Head of caudate nucleus (tissue), 42 donors: ENCODE measurements around the gene ACTMAP.

Experiments used
- DNase-seq, 42 donors: peaks; one replicate each; pipeline versions ENCODE4 v3.0.0 to v3.0.0-alpha.2; 2020 to 2021; ENCODE audit warnings: mixed read lengths in 7 of 42
- intact Hi-C: fragments of 100-400 bp; cut with DNase I; formaldehyde crosslinking; loops from one replicate; pipeline ENCODE4 v1.15.0; 2022

ACTMAP gene

DNA sequence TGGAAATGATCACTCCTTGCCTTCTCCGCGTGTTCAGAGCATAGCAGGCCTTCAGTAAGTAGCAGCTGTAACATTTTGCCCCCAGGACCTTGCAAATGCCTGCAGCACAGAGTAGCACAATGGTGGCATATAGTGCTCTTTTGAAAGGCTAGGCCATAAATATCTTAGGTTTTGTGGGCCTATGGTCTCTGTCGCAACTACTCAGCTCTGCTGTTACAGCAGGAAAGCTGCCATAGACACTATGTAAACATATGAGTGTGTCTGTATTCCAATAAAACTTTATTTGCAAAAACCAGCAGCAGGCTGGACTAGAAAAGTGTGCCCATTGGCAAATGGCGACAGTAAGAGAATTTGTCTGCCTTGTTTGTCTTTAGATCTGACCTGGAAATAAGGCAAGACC lies 24.0 kb downstream of the ACTMAP start:
- no peak for DNase-seq
- intact Hi-C loops: no loop called here

GRCh38 chr19:40724855-40725254 lies 25.4 kb downstream of the ACTMAP start:
- intact Hi-C loops: no loop called here
- no peak for DNase-seq

GRCh38 chr19:40724315-40724714 lies 26.0 kb downstream of the ACTMAP start:
- DNase-seq: no peak
- intact Hi-C loops: no loop called here

DNA sequence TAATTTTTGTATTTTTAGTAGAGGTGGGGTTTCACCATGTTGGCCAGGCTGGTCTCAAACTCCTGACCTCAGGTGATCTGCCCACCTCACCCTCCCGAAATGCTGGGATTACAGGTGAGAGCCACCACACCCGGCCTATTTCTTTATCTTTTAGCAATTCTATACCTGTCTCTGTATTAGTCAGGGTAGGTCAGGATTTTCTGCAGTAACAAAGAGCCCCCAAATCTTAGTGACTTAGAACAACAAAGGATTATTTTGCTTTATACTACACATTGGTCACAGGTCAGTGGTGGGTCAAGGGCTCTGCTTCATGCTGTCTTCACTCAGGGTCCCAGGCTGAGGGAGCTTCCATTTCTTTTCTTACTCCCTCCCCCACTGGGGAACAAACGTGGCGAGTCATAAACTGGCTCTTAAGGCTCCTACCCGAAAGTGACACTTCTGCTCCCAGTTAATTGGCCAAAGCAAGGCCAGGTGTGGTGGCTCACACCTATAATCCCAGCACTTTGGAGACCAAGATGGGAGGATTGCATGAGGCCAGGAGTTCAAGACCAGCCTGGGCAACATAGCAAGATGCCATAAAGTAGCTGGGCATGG lies 26.5 kb downstream of the ACTMAP start:
- intact Hi-C loops: no loop called here
- no peak for DNase-seq

DNA sequence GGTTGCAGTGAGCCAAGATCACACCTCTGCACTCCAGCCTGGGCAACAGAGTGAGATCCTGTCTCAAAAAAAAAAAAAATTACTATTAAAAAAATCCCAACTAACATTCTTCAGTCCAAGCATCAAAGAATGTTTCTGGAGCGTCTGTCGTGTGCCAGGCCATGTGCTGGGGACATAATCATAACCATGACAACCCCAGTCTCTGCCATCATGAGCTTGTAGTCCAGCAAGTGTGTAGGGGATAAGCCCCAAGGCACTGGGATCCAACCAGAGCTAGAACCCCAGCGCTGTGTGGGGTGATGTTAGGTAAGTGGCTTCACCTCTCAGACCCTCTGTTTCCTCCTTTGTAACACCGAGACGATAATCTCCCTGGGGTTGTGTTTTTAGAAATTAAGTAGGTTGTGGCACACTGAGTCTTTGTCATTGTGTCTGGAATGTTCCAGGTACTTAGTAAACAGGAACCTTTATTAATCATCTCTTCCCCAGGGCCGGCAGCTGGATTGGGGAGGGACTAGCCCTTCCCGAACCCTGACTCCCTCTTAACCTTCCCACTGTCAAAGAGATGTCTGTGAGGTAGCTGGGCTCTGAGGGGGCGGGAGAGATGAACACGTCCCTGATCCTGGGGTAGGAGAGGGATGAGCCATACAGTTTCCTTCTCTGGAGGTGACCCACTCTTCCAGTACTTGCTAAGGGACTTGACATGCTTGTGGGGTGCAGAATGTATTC lies 28.2 kb downstream of the ACTMAP start:
- intact Hi-C loops: no loop called here

GRCh38 chr19:40721140-40721486 lies 29.2 kb downstream of the ACTMAP start:
- DNase-seq: no peak
- intact Hi-C loops: no loop called here

More for the DNA sequence above, 28.2 kb downstream of the ACTMAP start:
- peak in 5 of 42 donors; percentile 22 to 48 (median 32) for DNase-seq

DNA sequence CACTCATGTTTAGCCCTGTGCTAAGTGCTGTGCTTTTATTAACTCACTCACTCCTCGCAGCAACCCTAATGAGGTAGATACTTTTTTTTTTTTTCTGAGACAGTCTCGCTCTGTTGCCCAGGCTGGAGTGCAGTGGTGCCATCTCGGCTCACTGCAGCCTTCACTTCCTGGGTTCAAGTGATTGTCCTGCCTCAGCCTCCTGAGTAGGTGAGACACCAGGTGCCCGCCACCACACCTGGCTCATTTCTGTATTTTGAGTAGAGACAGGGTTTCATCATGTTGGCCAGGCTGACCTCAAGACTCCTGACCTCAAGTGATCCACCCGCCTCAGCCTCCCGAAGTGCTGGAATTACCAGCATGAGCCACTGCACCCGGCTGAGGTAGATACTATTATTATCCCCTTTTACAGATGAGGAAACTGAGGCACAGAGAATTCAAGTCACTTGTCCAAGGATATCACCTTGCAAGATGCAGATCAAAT lies 30.8 kb downstream of the ACTMAP start:
- no peak for DNase-seq
- intact Hi-C loops: no loop called here

DNA sequence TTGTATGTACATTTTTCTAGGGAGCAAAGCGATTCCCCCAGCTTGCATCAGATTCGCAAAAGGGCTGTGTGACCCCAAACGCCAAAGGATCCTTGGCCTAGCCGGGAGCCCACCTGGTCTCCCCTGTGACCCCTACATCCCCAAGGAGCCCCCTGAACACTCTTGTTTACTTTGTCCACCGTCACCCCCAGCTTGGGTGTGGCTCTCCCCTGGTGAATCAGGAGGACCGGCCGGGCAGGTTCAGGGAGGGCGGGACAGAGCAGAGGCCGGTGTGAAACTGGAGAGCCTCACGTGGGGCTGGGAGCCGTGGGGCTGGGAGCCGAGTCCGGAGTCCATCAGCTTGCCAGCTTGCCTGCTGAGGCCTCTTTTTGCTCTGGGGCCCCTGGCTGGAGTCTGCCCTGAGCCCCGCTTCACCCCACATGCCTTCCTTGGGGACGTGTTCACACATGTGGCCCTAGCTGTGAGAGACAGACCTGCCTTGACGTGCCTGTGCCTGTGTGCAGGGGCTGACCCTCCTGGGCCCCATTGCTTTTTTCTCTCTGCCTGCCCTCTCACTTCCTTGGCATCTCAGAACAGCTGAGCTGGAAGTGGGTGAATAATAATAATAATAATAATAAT lies 31.4 kb downstream of the ACTMAP start:
- intact Hi-C loops: no loop called here
- peak in 22 of 42 donors; percentile 9 to 59 (median 34) for DNase-seq

DNA sequence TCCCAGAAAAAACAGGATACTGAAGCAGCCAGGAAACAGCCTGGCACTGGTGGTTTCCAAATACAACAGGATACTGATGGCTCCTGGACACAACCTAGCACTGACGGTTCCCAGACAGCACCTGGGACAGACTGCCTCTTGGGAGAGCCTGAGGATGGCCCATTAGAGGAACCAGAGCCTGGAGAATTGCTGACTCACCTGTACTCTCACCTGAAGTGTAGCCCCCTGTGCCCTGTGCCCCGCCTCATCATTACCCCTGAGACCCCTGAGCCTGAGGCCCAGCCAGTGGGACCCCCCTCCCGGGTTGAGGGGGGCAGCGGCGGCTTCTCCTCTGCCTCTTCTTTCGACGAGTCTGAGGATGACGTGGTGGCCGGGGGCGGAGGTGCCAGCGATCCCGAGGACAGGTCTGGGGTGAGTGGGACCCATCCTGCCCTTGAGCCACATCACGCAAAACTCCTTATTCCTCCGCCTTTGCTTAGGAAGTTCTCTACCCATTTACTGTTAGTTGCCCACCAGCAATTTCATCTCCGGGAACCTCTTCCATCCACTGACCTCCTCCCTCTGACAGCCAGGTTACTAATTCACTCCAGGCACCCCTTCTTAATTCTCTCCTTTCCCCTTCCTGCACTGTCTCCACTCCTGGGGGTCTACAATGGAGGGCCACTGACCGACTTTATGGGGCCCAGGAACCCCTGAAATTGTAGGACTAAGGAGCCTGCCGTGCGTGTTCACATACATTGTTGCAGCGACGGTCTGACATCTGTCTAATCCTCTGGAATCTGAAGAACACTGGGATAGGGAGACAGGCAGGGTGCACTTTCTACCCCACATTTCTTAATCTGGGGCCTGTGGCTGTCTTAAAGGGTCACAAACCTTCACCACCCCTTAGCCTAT lies 32.1 kb downstream of the ACTMAP start:
- intact Hi-C loops: loop anchor here (2.0 kb wide), 1 partner anchor 89 kb away; no protein-coding TSS in a partner anchor
- peak in 9 of 42 donors; percentile 20 to 52 (median 35) for DNase-seq

GRCh38 chr19:40717325-40717879 lies 32.9 kb downstream of the ACTMAP start:
- peak in 10 of 42 donors; percentile 12 to 54 (median 22) for DNase-seq
- intact Hi-C loops: loop anchor here (2.0 kb wide), 1 partner anchor 89 kb away; no protein-coding TSS in a partner anchor

DNA sequence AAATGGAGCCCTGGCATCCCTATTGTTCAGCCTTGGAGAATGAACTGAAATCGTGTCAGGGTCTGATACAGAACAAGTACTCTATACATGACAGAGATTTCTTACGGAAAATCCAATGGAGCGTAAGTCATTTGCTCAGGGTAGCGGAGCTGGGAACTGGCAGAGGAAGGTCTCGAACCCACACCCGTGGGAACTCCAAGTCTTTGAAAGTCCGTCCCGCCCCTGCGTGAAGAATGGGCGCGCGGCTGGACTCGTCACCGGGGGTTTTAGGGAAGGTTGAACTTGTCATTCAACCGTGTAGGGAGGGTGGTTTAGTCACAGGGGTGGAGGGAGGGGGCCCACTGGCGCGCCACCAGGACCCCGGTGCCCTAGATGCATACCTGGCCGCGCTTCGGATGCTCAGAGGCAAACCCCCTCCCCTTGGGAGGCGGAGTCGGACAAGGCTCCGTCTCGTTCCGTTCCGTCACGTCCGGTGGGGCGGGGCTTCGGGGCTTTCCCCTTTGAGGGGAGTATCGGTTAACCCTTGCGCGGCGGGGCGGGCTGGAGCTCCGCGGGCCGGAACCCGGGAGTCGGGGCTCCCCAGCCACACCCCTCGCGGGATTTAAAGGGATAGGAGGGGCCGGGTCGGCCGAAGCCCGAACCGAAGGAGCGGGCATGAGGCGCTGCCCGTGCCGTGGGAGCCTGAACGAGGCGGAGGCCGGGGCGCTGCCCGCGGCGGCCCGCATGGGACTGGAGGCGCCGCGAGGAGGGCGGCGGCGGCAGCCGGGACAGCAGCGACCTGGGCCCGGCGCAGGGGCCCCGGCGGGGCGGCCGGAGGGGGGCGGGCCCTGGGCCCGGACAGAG lies 33.6 kb downstream of the ACTMAP start, which contains the start of the genes COQ8B and ITPKC:
TSS of gene COQ8B (minus strand) at position 405 of the 843 bp plus-strand sequence. CDS start 2,254 bp downstream, outside the sequence.
TSS of gene ITPKC (plus strand) at position 631 of the 843 bp plus-strand sequence. CDS start at position 655, 24 bp downstream.
- intact Hi-C loops: loop anchor here (2.0 kb wide), 1 partner anchor 90 kb away; no protein-coding TSS in a partner anchor
- peak; percentile 99 to 100 (median 100) for DNase-seq

- peak in 17 of 42 donors; percentile 19 to 80 (median 43) for DNase-seq
- intact Hi-C loops: loop anchor here (2.0 kb wide), 1 partner anchor 91 kb away; no protein-coding TSS in a partner anchor
These were observed 34.2 kb downstream of the ACTMAP start for GRCh38 chr19:40716031-40716481.

DNA sequence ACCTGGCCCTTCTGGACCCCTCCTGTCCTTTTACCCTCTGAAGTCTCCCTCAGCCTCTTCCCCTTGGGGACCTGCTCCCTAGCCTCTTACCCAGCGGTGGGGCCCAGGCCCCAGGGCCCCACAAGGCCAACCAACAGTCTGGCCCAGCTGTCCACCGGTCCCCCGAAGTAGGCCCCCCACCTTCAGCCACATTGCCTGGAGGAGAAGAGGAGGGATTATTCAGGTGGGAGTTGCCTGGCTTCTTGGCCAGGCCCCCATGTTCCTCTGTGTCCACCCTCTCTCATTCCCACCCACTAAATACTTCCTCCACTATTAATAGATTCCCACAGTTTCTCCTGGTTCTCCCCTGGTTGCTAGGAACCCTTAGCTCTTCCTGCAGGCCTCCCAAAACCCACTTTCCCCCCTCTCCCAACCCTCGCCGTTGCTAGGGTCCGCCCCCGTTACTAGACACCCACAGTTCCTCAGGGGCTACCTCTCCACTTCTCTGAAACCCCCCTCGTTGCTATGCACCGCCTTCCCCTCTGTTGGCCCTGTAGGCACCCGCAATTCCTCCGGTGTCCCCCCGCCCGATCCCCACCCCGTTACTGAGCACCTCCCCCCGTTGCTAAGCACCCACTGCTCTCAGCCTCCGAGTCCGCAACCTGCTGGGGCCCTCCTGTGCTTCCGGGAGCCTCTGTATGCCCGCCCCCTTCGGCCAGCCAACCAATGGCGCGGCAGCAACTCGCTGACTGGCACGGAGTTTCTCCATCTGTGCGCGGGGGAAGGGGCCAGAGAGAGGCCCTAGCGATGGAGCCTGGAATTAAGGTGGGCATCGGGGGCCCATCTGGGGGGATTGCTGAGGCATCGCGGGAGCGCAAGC lies 35.6 kb downstream of the ACTMAP start:
- intact Hi-C loops: loop anchor here (2.0 kb wide), 1 partner anchor 36 kb away; the partner anchor contains the start of genes ACTMAP and SNRPA
- peak; percentile 90 to 99 (median 97) for DNase-seq

DNA sequence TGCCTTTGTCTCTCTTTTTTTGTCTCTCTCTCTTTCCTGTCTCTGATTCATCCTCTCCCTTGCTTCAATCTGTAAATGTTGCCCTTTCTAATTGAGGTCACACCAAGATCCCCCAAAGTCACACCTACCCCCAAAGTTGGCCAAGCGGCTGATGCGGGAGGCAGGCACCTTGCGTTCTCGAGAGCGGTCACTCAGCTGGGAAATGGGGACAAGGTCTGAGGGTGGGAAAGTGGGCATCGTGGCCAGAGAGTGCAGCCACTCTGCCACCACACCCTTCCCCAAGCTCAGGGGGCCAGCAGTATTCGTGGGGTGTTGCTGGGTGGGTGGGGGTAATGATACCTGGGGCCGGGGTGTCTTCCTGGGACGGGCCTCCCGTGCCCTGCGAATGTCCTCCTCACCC lies 36.3 kb downstream of the ACTMAP start:
- no peak for DNase-seq
- intact Hi-C loops: loop anchor here (2.0 kb wide), 1 partner anchor 37 kb away; the partner anchor contains the start of genes ACTMAP and SNRPA

GRCh38 chr19:40709817-40710216 lies 40.5 kb downstream of the ACTMAP start:
- no peak for DNase-seq
- intact Hi-C loops: no loop called here

- intact Hi-C loops: no loop called here
- no peak for DNase-seq
These were observed 42.7 kb downstream of the ACTMAP start for GRCh38 chr19:40707615-40708014.
